ENCODE measurements around the gene ZNF780A.

- TF ChIP-seq CTCF (conservative IDR thresholded peaks at IDR 0.05; ENCODE audit: low read depth, low read length) = no peak
- no peak for TF ChIP-seq EZH2 (IDR thresholded peaks at IDR 0.05; ENCODE audit: low read length, unreplicated experiment)
These were observed 56.7 kb downstream of the ZNF780A start for GRCh38 chr19:40033989-40034560.
